Uterus (tissue), 2 donors: Measurements from ENCODE around the gene MYH7.

Experiments
- POLR2A ChIP-seq, 2 donors: fragments of 450-650 bp; IDR thresholded peaks; one replicate each; pipeline ENCODE4 v1.6.1; 2016; ENCODE audit warnings: antibody characterized with exemption in 2 of 2, mild to moderate bottlenecking in 1 of 2, moderate library complexity in 1 of 2
- TF ChIP-seq, protein P1 (sequence below), 4 experiments: fragments of 200-600 bp in 2 of 4; fragments of 450-650 bp in 2 of 4; sonication (generic) in 2 of 4; IDR thresholded peaks; one replicate each; pipeline ENCODE4 v1.5.1; 2016 to 2019; ENCODE audit warnings: antibody characterized with exemption in 4 of 4, mild to moderate bottlenecking in 2 of 4, moderate library complexity in 1 of 4

DNA sequence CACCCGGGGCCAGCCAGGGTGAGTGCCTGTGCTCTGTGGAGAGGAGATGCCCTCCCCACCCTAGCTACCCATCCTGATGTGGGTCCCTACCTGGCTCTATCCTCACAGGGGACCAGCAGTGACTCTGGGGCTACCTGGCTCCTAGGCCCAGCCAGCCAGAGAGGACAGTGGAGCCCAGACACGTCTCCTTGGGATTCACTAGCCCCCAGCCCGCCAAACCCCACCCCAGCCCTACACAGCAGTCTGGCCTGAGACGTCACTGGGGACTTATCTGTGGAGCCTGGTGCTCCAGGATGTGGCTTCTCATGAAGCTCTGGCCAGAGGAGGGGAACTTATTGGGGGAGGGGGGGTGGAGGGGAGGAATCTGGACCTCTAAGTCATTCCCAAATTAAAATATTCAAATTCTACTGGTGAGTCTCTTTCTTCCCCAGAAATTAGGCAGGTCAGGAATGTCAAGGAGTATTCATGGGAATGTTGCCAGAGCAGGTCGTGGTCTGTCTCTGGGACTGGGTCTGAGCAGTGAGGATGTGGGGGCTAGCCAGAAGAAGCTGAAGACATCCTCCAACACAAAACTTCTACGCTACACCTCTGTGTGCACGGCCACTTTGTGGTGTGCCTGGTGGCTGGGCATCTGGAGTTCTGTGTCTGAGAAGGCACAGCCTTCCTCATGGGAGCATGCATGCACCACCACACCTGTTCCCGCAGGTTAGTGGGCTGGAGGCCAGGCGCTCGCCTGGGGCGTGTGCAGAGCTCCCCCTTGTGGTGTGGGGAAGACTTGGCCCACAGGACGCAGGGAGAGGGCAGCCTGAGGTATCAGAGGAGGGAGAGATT is 55.9 kb downstream of the MYH7 start:
- no peak for TF ChIP-seq POLR2A (IDR thresholded peaks at IDR 0.05)
- TF ChIP-seq, protein P1, sequence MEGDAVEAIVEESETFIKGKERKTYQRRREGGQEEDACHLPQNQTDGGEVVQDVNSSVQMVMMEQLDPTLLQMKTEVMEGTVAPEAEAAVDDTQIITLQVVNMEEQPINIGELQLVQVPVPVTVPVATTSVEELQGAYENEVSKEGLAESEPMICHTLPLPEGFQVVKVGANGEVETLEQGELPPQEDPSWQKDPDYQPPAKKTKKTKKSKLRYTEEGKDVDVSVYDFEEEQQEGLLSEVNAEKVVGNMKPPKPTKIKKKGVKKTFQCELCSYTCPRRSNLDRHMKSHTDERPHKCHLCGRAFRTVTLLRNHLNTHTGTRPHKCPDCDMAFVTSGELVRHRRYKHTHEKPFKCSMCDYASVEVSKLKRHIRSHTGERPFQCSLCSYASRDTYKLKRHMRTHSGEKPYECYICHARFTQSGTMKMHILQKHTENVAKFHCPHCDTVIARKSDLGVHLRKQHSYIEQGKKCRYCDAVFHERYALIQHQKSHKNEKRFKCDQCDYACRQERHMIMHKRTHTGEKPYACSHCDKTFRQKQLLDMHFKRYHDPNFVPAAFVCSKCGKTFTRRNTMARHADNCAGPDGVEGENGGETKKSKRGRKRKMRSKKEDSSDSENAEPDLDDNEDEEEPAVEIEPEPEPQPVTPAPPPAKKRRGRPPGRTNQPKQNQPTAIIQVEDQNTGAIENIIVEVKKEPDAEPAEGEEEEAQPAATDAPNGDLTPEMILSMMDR (IDR thresholded peaks at IDR 0.05): peak; percentile 84 to 89 (median 86)
